ENCODE measurements around the gene MRPS9.

Gene MRPS9

GRCh38 chr2:105039559-105039958 lies 1.7 kb downstream of the MRPS9 start:
- H3K27ac ChIP-seq, result no peak overlapping the region
- no peak for TF ChIP-seq ZFX (IDR thresholded peaks at IDR 0.05; ENCODE audit: borderline replicate concordance)
- TF ChIP-seq CTCF (IDR thresholded peaks at IDR 0.05), result no peak

- H3K27ac ChIP-seq, result no peak overlapping the region
- TF ChIP-seq CTCF (IDR thresholded peaks at IDR 0.05) (no peak), ZFX (IDR thresholded peaks at IDR 0.05; ENCODE audit: borderline replicate concordance) (no peak)
Observed at GRCh38 chr2:105042189-105042588, 4.3 kb downstream of the MRPS9 start.

GRCh38 chr2:105052773-105053172 lies 14.9 kb downstream of the MRPS9 start:
- H3K27ac ChIP-seq, result no peak overlapping the region
- TF ChIP-seq CTCF (IDR thresholded peaks at IDR 0.05) (no peak), ZFX (IDR thresholded peaks at IDR 0.05; ENCODE audit: borderline replicate concordance) (no peak)

GRCh38 chr2:105055613-105056012 lies 17.7 kb downstream of the MRPS9 start:
- TF ChIP-seq CTCF (IDR thresholded peaks at IDR 0.05) (no peak), ZFX (IDR thresholded peaks at IDR 0.05; ENCODE audit: borderline replicate concordance) (no peak)
- H3K27ac ChIP-seq, result no peak overlapping the region

GRCh38 chr2:105056245-105056644 lies 18.4 kb downstream of the MRPS9 start:
- no peak for TF ChIP-seq CTCF (IDR thresholded peaks at IDR 0.05)
- no peak for TF ChIP-seq ZFX (IDR thresholded peaks at IDR 0.05; ENCODE audit: borderline replicate concordance)
- no peak overlapping the region for H3K27ac ChIP-seq

- no peak for TF ChIP-seq ZFX (IDR thresholded peaks at IDR 0.05; ENCODE audit: borderline replicate concordance)
- no peak for TF ChIP-seq CTCF (IDR thresholded peaks at IDR 0.05)
- no peak overlapping the region for H3K27ac ChIP-seq
Observed at GRCh38 chr2:105057005-105057404, 19.1 kb downstream of the MRPS9 start.

GRCh38 chr2:105061560-105061959 lies 23.7 kb downstream of the MRPS9 start:
- no peak overlapping the region for H3K27ac ChIP-seq
- TF ChIP-seq CTCF (IDR thresholded peaks at IDR 0.05) (no peak), ZFX (IDR thresholded peaks at IDR 0.05; ENCODE audit: borderline replicate concordance) (no peak)

Data from 22Rv1 (cell line).